Measurements from ENCODE around the gene ZNF205. TPM values are rescaled to one million over a fixed set of nuclear protein-coding genes. Genes with fewer than 3 reads are reported as not detected.
A peak's percentile ranks its signal among the peaks of the same experiment; 100 is the strongest.

Gene ZNF205
- total and polyA plus RNA-seq, 11 donors: 7.4 to 19.8 (median 8.6) TPM

GRCh38 chr16:3150346-3151218 is 38.2 kb downstream of the ZNF205 start:
- DNase-seq (peak; percentile 94 to 96 (median 95)), ATAC-seq (peak; percentile 91 to 94 (median 94))
- TF ChIP-seq, protein P1, sequence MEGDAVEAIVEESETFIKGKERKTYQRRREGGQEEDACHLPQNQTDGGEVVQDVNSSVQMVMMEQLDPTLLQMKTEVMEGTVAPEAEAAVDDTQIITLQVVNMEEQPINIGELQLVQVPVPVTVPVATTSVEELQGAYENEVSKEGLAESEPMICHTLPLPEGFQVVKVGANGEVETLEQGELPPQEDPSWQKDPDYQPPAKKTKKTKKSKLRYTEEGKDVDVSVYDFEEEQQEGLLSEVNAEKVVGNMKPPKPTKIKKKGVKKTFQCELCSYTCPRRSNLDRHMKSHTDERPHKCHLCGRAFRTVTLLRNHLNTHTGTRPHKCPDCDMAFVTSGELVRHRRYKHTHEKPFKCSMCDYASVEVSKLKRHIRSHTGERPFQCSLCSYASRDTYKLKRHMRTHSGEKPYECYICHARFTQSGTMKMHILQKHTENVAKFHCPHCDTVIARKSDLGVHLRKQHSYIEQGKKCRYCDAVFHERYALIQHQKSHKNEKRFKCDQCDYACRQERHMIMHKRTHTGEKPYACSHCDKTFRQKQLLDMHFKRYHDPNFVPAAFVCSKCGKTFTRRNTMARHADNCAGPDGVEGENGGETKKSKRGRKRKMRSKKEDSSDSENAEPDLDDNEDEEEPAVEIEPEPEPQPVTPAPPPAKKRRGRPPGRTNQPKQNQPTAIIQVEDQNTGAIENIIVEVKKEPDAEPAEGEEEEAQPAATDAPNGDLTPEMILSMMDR (IDR thresholded peaks at IDR 0.05): peak in 1 of 12 donors; percentile 8
- TF ChIP-seq POLR2A (IDR thresholded peaks at IDR 0.05): peak in 1 of 2 donors; percentile 49
- Histone ChIP-seq H3K27ac (peak overlapping the region; percentile 51 to 94 (median 88)), H3K4me1 (peaks cover 0 to 32% (median 17%) of the 10 kb centered on the region in 12 donors), H3K9me3 (peaks cover 0 to 7% (median 0%) of the 10 kb centered on the region in 12 donors), H3K4me3 (peak overlapping the region; percentile 24 to 82 (median 71)), H3K36me3 (no peaks in the 10 kb centered on the region), H3K27me3 (no peaks in the 10 kb centered on the region)
- intact Hi-C loops (cut with DNase I): loop anchor here in 1 of 10 donors (5.0 kb wide), 1 partner anchor 112 kb away; no protein-coding TSS in a partner anchor
- WGBS, 4 donors: 1 to 5% (median 2%) methylated on average over 33 to 62 of the region's 62 CpGs

DNA sequence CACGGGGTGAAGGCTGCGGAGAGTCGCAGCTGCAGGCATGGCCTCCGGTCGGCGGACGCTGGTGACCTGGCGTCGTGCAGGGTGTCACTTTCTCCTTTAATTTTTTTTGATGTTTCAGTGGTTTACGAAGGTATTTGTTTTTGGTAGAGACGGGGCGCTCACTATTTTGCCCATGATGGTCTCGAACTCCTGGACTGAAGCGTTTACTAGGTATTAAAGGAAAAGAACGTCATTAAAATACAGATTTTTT is 39.6 kb downstream of the ZNF205 start:
- peaks cover 0 to 9% (median 0%) of the 10 kb centered on the region in 12 donors for H3K9me3 ChIP-seq
- intact Hi-C loops (cut with DNase I): loop anchor here in 1 of 10 donors (5.0 kb wide), 1 partner anchor 110 kb away; no protein-coding TSS in a partner anchor
- H3K27ac ChIP-seq: peak overlapping the region in 8 of 12 donors; percentile 17 to 76 (median 53)
- TF ChIP-seq, protein P1 (IDR thresholded peaks at IDR 0.05): no peak
- TF ChIP-seq POLR2A (IDR thresholded peaks at IDR 0.05): no peak
- 5 to 6% (median 5%) methylated on average over 15 of the region's 15 CpGs for WGBS, 4 donors
- H3K27me3 ChIP-seq: no peaks in the 10 kb centered on the region
- peak in 1 of 5 donors; percentile 16 for DNase-seq
- ATAC-seq: no peak
- H3K4me1 ChIP-seq: peaks cover 0 to 29% (median 17%) of the 10 kb centered on the region in 12 donors
- peak overlapping the region in 11 of 12 donors; percentile 31 to 82 (median 73) for H3K4me3 ChIP-seq
- H3K36me3 ChIP-seq: no peaks in the 10 kb centered on the region

GRCh38 chr16:3152277-3152990 is 40.0 kb downstream of the ZNF205 start:
- intact Hi-C loops (cut with DNase I): loop anchor here in 1 of 10 donors (5.0 kb wide), 1 partner anchor 110 kb away; no protein-coding TSS in a partner anchor
- Histone ChIP-seq H3K9me3 (peaks cover 0 to 9% (median 0%) of the 10 kb centered on the region in 12 donors), H3K36me3 (no peaks in the 10 kb centered on the region), H3K27ac (peak overlapping the region in 10 of 12 donors; percentile 12 to 76 (median 50)), H3K27me3 (no peaks in the 10 kb centered on the region), H3K4me3 (peak overlapping the region in 11 of 12 donors; percentile 31 to 82 (median 73)), H3K4me1 (peaks cover 0 to 29% (median 18%) of the 10 kb centered on the region in 12 donors)
- ATAC-seq (peak; percentile 25 to 53 (median 44)), DNase-seq (peak; percentile 82 to 89 (median 87))
- no peak for TF ChIP-seq POLR2A (IDR thresholded peaks at IDR 0.05)
- TF ChIP-seq, protein P1 (IDR thresholded peaks at IDR 0.05): peak in 11 of 12 donors; percentile 10 to 59 (median 39)
- WGBS, 4 donors: 1 to 3% (median 1%) methylated on average over 37 to 42 of the region's 42 CpGs
